H1 (cell line): ENCODE measurements around the gene PDC. TPM values are rescaled to one million over a fixed set of nuclear protein-coding genes. Genes with fewer than 3 reads are reported as not detected.

Source experiments
- TAF1 ChIP-seq: IDR thresholded peaks from 2 replicates; pipeline ENCODE4 v1.6.1; 2011; ENCODE audit warnings: mild to moderate bottlenecking, low read depth, low read length
- polyA plus RNA-seq, 7 experiments: library from polyadenylated mRNA; depleted of rRNA in 3 of 7; stranded (reverse) in 5 of 7; unstranded in 2 of 7; fragments of >200 nt in 5 of 7; fragments of 200-250 nt in 2 of 7; gene quantifications; 1 replicate in 5 of 7; 2 replicates in 1 of 7; 4 replicates in 1 of 7; pipeline versions ENCODE4 v1.2.1 to v1.2.3, GENCODE V29; 2011 to 2013; ENCODE audit warnings: missing spikeins in 2 of 7, mixed read lengths in 2 of 7
- total RNA-seq: library from RNA; stranded (reverse); fragmentation: NEBNext Ultra II Directional; extraction: Animal tissue kit (Norgen Biotek cat#: 25700); gene quantifications from 2 replicates; pipeline ENCODE4 v1.2.1, GENCODE V29; 2021

Gene PDC
- total and polyA plus RNA-seq, 2 of the 8 experiments (the other 6 are each of a cell fraction or from before 2014, with no cell fraction given): not detected

DNA sequence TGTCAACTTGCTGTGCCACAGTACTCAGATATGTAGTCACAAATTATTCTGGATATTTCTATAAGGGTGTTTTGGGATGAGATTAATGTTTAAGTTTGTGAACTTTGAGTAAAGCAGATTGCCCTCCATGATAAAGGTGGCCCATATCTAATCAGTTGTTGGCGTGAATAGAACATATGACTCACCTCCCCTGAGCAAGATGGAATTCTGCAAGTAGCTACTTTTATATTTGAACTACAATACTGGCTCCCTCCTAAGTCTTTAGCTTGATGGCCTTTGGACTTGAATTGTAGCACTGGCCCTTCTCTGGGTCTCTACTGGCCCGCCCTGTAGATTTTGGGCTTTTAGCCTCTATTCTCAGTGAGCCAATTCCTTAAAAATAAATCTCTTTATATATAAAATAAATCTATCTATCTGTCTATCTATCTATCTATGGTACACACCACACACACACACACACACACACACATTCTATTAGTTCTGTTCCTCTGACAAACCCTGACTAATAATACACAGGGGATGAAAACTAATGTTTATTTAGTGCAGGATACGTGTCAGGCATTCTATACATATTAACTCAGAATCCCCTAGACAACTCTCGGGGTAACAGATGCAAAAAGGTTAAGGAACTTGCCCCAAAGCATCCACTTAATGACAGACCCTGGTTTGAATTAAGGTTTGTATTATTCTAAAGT lies 37.9 kb upstream of the PDC start (continued):
- no peak for TF ChIP-seq TAF1
- TF ChIP-seq, all 59 proteins: peak for 0
